ENCODE data around the gene PRCC.

The PRCC gene

GRCh38 chr1:156775799-156776198 is 8.5 kb downstream of the PRCC start:
- DNase-seq (ENCODE audit: insufficient read length, low spot score): no peak
- FAIRE-seq: no peak
- TF ChIP-seq, protein P1, sequence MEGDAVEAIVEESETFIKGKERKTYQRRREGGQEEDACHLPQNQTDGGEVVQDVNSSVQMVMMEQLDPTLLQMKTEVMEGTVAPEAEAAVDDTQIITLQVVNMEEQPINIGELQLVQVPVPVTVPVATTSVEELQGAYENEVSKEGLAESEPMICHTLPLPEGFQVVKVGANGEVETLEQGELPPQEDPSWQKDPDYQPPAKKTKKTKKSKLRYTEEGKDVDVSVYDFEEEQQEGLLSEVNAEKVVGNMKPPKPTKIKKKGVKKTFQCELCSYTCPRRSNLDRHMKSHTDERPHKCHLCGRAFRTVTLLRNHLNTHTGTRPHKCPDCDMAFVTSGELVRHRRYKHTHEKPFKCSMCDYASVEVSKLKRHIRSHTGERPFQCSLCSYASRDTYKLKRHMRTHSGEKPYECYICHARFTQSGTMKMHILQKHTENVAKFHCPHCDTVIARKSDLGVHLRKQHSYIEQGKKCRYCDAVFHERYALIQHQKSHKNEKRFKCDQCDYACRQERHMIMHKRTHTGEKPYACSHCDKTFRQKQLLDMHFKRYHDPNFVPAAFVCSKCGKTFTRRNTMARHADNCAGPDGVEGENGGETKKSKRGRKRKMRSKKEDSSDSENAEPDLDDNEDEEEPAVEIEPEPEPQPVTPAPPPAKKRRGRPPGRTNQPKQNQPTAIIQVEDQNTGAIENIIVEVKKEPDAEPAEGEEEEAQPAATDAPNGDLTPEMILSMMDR (IDR thresholded peaks at IDR 0.05; ENCODE audit: insufficient read depth, missing control alignments): no peak

DNA sequence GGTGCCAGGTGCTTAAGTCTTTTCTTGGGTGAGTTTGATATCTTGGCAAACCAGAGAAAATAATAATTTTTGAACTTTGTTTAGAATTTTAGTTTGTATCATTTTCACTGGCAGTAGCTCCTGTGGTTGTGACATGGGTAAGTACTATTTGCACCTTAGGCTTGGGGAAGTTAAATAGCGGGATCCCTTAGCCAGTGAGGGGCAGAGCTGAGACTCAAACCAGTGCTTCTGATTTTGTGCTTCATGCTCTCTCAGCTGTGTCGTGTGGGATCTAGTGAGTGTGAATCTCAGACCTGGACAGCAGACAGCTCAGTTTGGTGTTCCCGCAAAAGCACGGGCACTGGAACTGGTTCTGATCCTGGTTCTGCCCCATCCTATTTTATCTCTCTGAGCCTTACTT is 9.6 kb downstream of the PRCC start:
- TF ChIP-seq, protein P1 (IDR thresholded peaks at IDR 0.05; ENCODE audit: insufficient read depth, missing control alignments): no peak
- FAIRE-seq: no peak

GRCh38 chr1:156777573-156777972 is 10.2 kb downstream of the PRCC start:
- TF ChIP-seq, protein P1 (IDR thresholded peaks at IDR 0.05; ENCODE audit: insufficient read depth, missing control alignments): no peak
- no peak for FAIRE-seq
- DNase-seq (ENCODE audit: insufficient read length, low spot score): no peak

More for the DNA sequence above, 9.6 kb downstream of the PRCC start:
- DNase-seq (ENCODE audit: insufficient read length, low spot score): no peak

DNA sequence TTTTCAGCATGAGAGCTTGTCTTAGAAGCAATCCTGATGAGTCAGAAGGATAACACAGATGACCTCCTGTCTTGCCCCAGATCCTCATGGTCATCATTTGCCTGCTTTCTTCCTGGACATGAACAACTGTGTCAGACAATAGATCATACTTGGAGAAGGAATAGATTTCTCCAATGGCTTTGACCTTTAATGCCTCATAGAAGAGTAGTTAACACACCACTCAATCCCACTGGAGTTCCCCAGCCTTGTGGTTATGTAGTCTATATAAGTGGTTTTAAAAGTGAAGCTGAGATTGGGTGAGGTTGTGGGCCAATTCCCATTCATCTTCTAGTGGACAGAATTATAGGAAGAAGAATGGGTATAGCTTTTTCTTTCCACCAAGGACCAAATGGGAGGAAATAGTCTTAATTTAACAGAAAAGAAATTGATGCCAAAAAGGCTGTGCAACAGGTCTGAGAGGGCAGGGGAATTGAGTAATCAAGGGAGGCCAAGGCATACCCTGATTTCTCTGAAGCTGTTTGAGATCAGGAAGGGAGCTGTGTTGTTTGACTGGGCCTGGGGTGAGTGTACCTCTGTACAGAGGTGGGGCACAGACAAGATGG is 14.4 kb downstream of the PRCC start:
- TF ChIP-seq, protein P1 (IDR thresholded peaks at IDR 0.05; ENCODE audit: insufficient read depth, missing control alignments): no peak
- no peak for FAIRE-seq

DNA sequence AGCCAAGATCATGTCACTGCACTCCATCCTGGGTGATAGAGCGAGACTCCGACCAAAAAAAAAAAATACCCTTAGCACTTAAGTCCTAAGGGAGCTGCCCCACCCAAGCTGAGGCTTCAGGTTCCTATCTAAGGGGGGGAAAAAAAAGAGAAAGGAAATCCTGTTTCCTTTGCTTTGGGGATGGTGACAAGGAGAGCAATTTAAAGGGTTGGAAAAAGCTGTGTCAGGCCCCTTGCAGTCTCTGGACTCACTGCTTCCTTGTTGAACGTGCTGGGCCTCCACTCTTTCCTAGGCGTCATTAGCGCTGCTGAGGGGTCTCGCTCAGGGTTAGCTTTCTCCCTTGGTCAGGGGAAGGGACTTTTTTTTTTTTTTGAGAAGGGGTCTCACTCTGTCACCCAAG is 18.1 kb downstream of the PRCC start:
- no peak for DNase-seq (ENCODE audit: insufficient read length, low spot score)
- TF ChIP-seq, protein P1 (IDR thresholded peaks at IDR 0.05; ENCODE audit: insufficient read depth, missing control alignments): no peak
- no peak for FAIRE-seq

More for the DNA sequence above, 14.4 kb downstream of the PRCC start:
- no peak for DNase-seq (ENCODE audit: insufficient read length, low spot score)

- FAIRE-seq (no peak), DNase-seq (ENCODE audit: insufficient read length, low spot score) (no peak)
- TF ChIP-seq, protein P1 (IDR thresholded peaks at IDR 0.05; ENCODE audit: insufficient read depth, missing control alignments): no peak
Measured at GRCh38 chr1:156786640-156787039, 19.3 kb downstream of the PRCC start.

- TF ChIP-seq, protein P1 (IDR thresholded peaks at IDR 0.05; ENCODE audit: insufficient read depth, missing control alignments): no peak
- no peak for FAIRE-seq
Measured at GRCh38 chr1:156788136-156788535, 20.8 kb downstream of the PRCC start.

More at GRCh38 chr1:156788136-156788535, 20.8 kb downstream of the PRCC start:
- DNase-seq (ENCODE audit: insufficient read length, low spot score): no peak

Data from D721Med (cell line).